HepG2 (cell line): ENCODE results near the gene C9orf40. TPM values are rescaled to one million over a fixed set of nuclear protein-coding genes. Genes with fewer than 3 reads are reported as not detected.

Experiments used
- ATAC-seq: fragments of 200-7000 bp; cut with Tn5 transposase; 3 replicates; pipeline ENCODE4 v1.9.1; 2020; ENCODE audit warnings: mild to moderate bottlenecking, moderate library complexity
- BruUV-seq: library from RNA; stranded (reverse); fragments of 400-500 nt; replicated peaks from 2 replicates; lab custom pipeline; 2021; lab: Mats Ljungman, UMichigan
- CTCF ChIA-PET: fragments of 300-600 bp; formaldehyde crosslinking; extraction: SDS; loops from one replicate; lab custom pipeline; 2021; ENCODE audit warnings: low total read pairs, inconsistent platforms, low intra/inter-chr PET ratio; lab: Yijun Ruan, JAX
- POLR2A ChIA-PET: fragments of 350-600 bp; sonication (Branson Sonifier 250); formaldehyde crosslinking; loops from one replicate; lab custom pipeline; 2020; ENCODE audit warnings: antibody characterized with exemption, inconsistent platforms; lab: Yijun Ruan, JAX
- DNase-seq: peaks from one replicate; pipeline ENCODE4 v3.0.0-alpha.2; 2015; ENCODE audit warnings: low spot score
- FAIRE-seq: peaks from 3 replicates; lab custom pipeline; 2011; peaks lifted over from hg19 to GRCh38; lab: Jason Lieb, UNC
- H2AFZ ChIP-seq: one replicate; pipeline ENCODE4 v1.6.1; 2011; ENCODE audit warnings: low read length, inconsistent platforms
- H3K27ac ChIP-seq: fragments of 300-600 bp; 3 replicates; pipeline ENCODE4 v1.8.0; 2011; ENCODE audit warnings: mixed run types, mild to moderate bottlenecking, mixed read lengths, low read length, inconsistent platforms; ENCODE audit not compliant: insufficient read depth; ENCODE audit errors: extremely low read length
- H3K27me3 ChIP-seq, 2 experiments: fragments of 200-600 bp in 1 of 2; 2 replicates in 1 of 2; 3 replicates in 1 of 2; pipeline versions ENCODE4 v1.6.0 to v1.8.0; 2011; ENCODE audit warnings: low read length in 2 of 2, mild to moderate bottlenecking in 2 of 2, moderate library complexity in 2 of 2, inconsistent platforms in 1 of 2; ENCODE audit not compliant: insufficient read depth in 2 of 2, control insufficient read depth in 1 of 2
- H3K36me3 ChIP-seq, 2 experiments: fragments of 200-600 bp in 1 of 2; replicated peaks in 1 of 2; 2 replicates in 1 of 2; 3 replicates in 1 of 2; pipeline versions ENCODE4 v1.5.1 to v1.8.0; 2011; ENCODE audit warnings: low read length in 2 of 2, inconsistent platforms in 1 of 2; ENCODE audit not compliant: insufficient read depth in 2 of 2, control insufficient read depth in 1 of 2
- H3K4me1 ChIP-seq: 2 replicates; pipeline ENCODE4 v1.5.1; 2012; ENCODE audit warnings: low read length, inconsistent platforms; ENCODE audit not compliant: insufficient read depth
- H3K4me2 ChIP-seq: 2 replicates; pipeline ENCODE4 v1.6.0; 2011; ENCODE audit warnings: low read depth, low read length, inconsistent platforms
- H3K4me3 ChIP-seq, 3 experiments: fragments of 200-600 bp in 1 of 3; sonication (generic), shearing (Covaris generic) in 1 of 3; replicated peaks in 1 of 3; 2 replicates each; pipeline ENCODE4 v1.5.1; 2011 to 2016; ENCODE audit warnings: low read length in 3 of 3, inconsistent platforms in 2 of 3, low read depth in 2 of 3, mild to moderate bottlenecking in 2 of 3, control low read depth in 1 of 3, mixed read lengths in 1 of 3; ENCODE audit not compliant: insufficient read depth in 1 of 3
- H3K79me2 ChIP-seq: one replicate; pipeline ENCODE4 v1.6.1; 2011; ENCODE audit warnings: low read length, inconsistent platforms; ENCODE audit not compliant: insufficient read depth
- H3K9ac ChIP-seq: 2 replicates; pipeline ENCODE4 v1.6.0; 2011; ENCODE audit warnings: mild to moderate bottlenecking, low read depth, low read length, inconsistent platforms; ENCODE audit not compliant: insufficient read depth
- H3K9me3 ChIP-seq: 2 replicates; pipeline ENCODE4 v1.5.1; 2012; ENCODE audit warnings: mild to moderate bottlenecking, low read length
- H4K20me1 ChIP-seq: 2 replicates; pipeline ENCODE4 v1.6.0; 2011; ENCODE audit warnings: inconsistent platforms, mild to moderate bottlenecking, low read length, moderate library complexity; ENCODE audit not compliant: insufficient read depth
- GPN1 ChIP-seq: sonication (generic); formaldehyde crosslinking; IDR thresholded peaks from 2 replicates; pipeline ENCODE4 v1.5.1; 2020; ENCODE audit warnings: missing genetic modification reagents, borderline replicate concordance
- MTF1 ChIP-seq: sonication (generic); formaldehyde crosslinking; IDR thresholded peaks from 2 replicates; pipeline ENCODE4 v1.5.0; 2020; ENCODE audit warnings: missing genetic modification reagents
- THAP11 ChIP-seq: IDR thresholded peaks from 2 replicates; pipeline ENCODE4 v1.6.1; 2016; ENCODE audit warnings: missing biosample characterization, missing genetic modification reagents
- ZFP36L1 ChIP-seq: sonication (generic); formaldehyde crosslinking; IDR thresholded peaks from 2 replicates; pipeline ENCODE4 v1.8.0; 2022; ENCODE audit warnings: mild to moderate bottlenecking, missing genetic modification reagents, moderate library complexity
- ZFP41 ChIP-seq: sonication (generic); formaldehyde crosslinking; IDR thresholded peaks from 2 replicates; pipeline ENCODE4 v1.4.0; 2020; ENCODE audit warnings: mild to moderate bottlenecking, missing genetic modification reagents, borderline replicate concordance
- ZNF672 ChIP-seq: sonication (generic); formaldehyde crosslinking; IDR thresholded peaks from 2 replicates; pipeline ENCODE4 v1.8.1; 2022; ENCODE audit warnings: missing genetic modification reagents
- ZNF710 ChIP-seq: sonication (generic); formaldehyde crosslinking; IDR thresholded peaks from 2 replicates; pipeline ENCODE4 v1.5.0; 2020; ENCODE audit warnings: mild to moderate bottlenecking, missing genetic modification reagents, borderline replicate concordance
- ZNF772 ChIP-seq: sonication (generic); formaldehyde crosslinking; IDR thresholded peaks from 2 replicates; pipeline ENCODE4 v1.5.0; 2020; ENCODE audit warnings: mild to moderate bottlenecking, missing genetic modification reagents
- ZSCAN25 ChIP-seq: sonication (generic); formaldehyde crosslinking; IDR thresholded peaks from 2 replicates; pipeline ENCODE4 v1.8.0; 2022; ENCODE audit warnings: mild to moderate bottlenecking, missing genetic modification reagents
- whole genome bisulfite sequencing: methylation state at CpG from one replicate; pipeline ENCODE4 v1.1.6; 2017; ENCODE audit warnings: low lambda C conversion rate; 5-methylcytosine and 5-hydroxymethylcytosine counted together
- in situ Hi-C: cut with HindIII; loops from 2 replicates; pipeline ENCODE4 v1.10.0; 2017; ENCODE audit warnings: low pct_unique_long_range_greater_than_20kb; ENCODE audit not compliant: extremely low pct_ligation_motif_present
- intact Hi-C: fragments of 100-400 bp; cut with micrococcal nuclease; formaldehyde crosslinking; loops from one replicate; pipeline ENCODE4 v1.10.0; 2022; ENCODE audit not compliant: unreplicated experiment
- polyA plus RNA-seq, 8 experiments: library from polyadenylated mRNA; depleted of rRNA in 3 of 8; stranded (reverse) in 7 of 8; unstranded in 1 of 8; fragments of >200 nt; fragmentation: Illumina TruSeq in 4 of 8; extraction: Trizol in 4 of 8; gene quantifications; 2 replicates each; pipeline versions ENCODE4 v1.2.1 to v1.2.3, GENCODE V29; 2011 to 2016; ENCODE audit warnings: low read depth in 4 of 8, missing spikeins in 1 of 8, mixed read lengths in 1 of 8; ENCODE audit not compliant: insufficient read depth in 1 of 8
- total RNA-seq, 5 experiments: library from RNA; depleted of rRNA; stranded (reverse); fragments of >200 nt; fragmentation: Illumina TruSeq; extraction: Trizol; gene quantifications; 2 replicates each; pipeline ENCODE4 v1.2.3, GENCODE V29; 2016; ENCODE audit warnings: low read depth in 1 of 5

The C9orf40 gene
- total and polyA plus RNA-seq, 2 of the 13 experiments (the other 11 are each of a cell fraction or from before 2014, with no cell fraction given), result 3.0 to 13.5 TPM

GRCh38 chr9:74935008-74935407, 17.7 kb downstream of the C9orf40 start:
- no peak for TF ChIP-seq MTF1 (CRISPR knock-in tag)
- TF ChIP-seq ZNF710 (CRISPR knock-in tag), result no peak
- TF ChIP-seq ZFP41 (CRISPR knock-in tag), result no peak
- no peak for TF ChIP-seq ZNF772
- TF ChIP-seq ZSCAN25 (CRISPR knock-in tag), result no peak
- no peak for TF ChIP-seq THAP11 (CRISPR knock-in tag)
- no peak for TF ChIP-seq ZFP36L1 (CRISPR knock-in tag)
- TF ChIP-seq GPN1, result no peak
- no peak for TF ChIP-seq ZNF672 (CRISPR knock-in tag)
- Histone ChIP-seq H3K36me3 (no peaks in the 10 kb centered on the region), H3K79me2 (no peaks in the 10 kb centered on the region), H3K27me3 (no peaks in the 10 kb centered on the region), H3K4me2 (no peak overlapping the region), H4K20me1 (no peaks in the 10 kb centered on the region), H3K27ac (no peak overlapping the region), H2AFZ (no peak overlapping the region), H3K4me3 (no peak overlapping the region), H3K9me3 (peaks cover 14% of the 10 kb centered on the region), H3K9ac (no peak overlapping the region), H3K4me1 (peaks cover 8% of the 10 kb centered on the region; the same call in 1 of the 2 replicates)
- in situ Hi-C loops (no loop called here), intact Hi-C loops (no loop called here)
- DNase-seq (no peak), FAIRE-seq (no peak), ATAC-seq (no peak)
- ChIA-PET POLR2A (no interaction called here), CTCF (no interaction called here)
- 47% methylated on average over 6 of the region's 8 CpGs for WGBS
- no TSS peak for BruUV-seq
